Panc1 (cell line): ENCODE measurements around the gene CBARP. TPM values are rescaled to one million over a fixed set of nuclear protein-coding genes. Genes with fewer than 3 reads are reported as not detected.

Experiments
- ATAC-seq: fragments of 200-7000 bp; cut with Tn5 transposase; 2 replicates; pipeline ENCODE4 v1.9.1; 2020; ENCODE audit warnings: mild to moderate bottlenecking, moderate library complexity
- BruUV-seq: library from RNA; stranded (reverse); fragments of 400-500 nt; replicated peaks from 2 replicates; lab custom pipeline; 2021; lab: Mats Ljungman, UMichigan
- CTCF ChIA-PET: fragments of 300-600 bp; sonication (Branson Sonifier 250); formaldehyde crosslinking; loops from one replicate; lab custom pipeline; 2022; ENCODE audit warnings: antibody characterized with exemption; lab: Charles Lee
- POLR2A ChIA-PET: fragments of 300-600 bp; sonication (Branson Sonifier 250); formaldehyde crosslinking; loops from one replicate; lab custom pipeline; 2022; ENCODE audit warnings: antibody characterized with exemption; lab: Charles Lee
- DNase-seq: peaks from one replicate; pipeline ENCODE4 v3.0.0-alpha.2; 2010; ENCODE audit warnings: low read depth, low spot score
- H3K27ac ChIP-seq: 2 replicates; pipeline ENCODE4 v1.5.1; 2011; ENCODE audit warnings: mild to moderate bottlenecking, low read length, inconsistent platforms
- H3K27me3 ChIP-seq: fragments of 200-500 bp; sonication (Bioruptor generic); 2 replicates; pipeline ENCODE4 v1.6.0; 2014; ENCODE audit warnings: low read length, inconsistent platforms; ENCODE audit not compliant: control insufficient read depth, insufficient read depth
- H3K36me3 ChIP-seq: fragments of 200-500 bp; sonication (Bioruptor generic); 2 replicates; pipeline ENCODE4 v1.5.1; 2014; ENCODE audit warnings: inconsistent platforms, mild to moderate bottlenecking, low read length, moderate library complexity; ENCODE audit not compliant: control insufficient read depth, insufficient read depth
- H3K4me1 ChIP-seq: 2 replicates; pipeline ENCODE4 v1.5.1; 2011; ENCODE audit warnings: inconsistent platforms, mild to moderate bottlenecking, low read length, moderate library complexity; ENCODE audit not compliant: control insufficient read depth, insufficient read depth
- H3K4me3 ChIP-seq, 2 experiments: 2 replicates each; pipeline ENCODE4 v1.5.1; 2011 to 2012; ENCODE audit warnings: low read depth in 2 of 2, low read length in 2 of 2, mild to moderate bottlenecking in 2 of 2, inconsistent platforms in 1 of 2, moderate library complexity in 1 of 2
- H3K9me3 ChIP-seq: fragments of 200-500 bp; sonication (Bioruptor generic); 2 replicates; pipeline ENCODE4 v1.5.1; 2014; ENCODE audit warnings: low read depth, mild to moderate bottlenecking, inconsistent platforms, low read length, moderate library complexity; ENCODE audit not compliant: control insufficient read depth, insufficient read depth
- POLR2AphosphoS5 ChIP-seq: IDR thresholded peaks from 2 replicates; pipeline ENCODE4 v1.6.1; 2012; ENCODE audit warnings: mild to moderate bottlenecking, low read depth, low read length, moderate library complexity
- SIN3A ChIP-seq: IDR thresholded peaks from 2 replicates; pipeline ENCODE4 v1.6.1; 2012; ENCODE audit warnings: low read depth, mild to moderate bottlenecking, low read length, moderate library complexity, borderline replicate concordance; ENCODE audit not compliant: insufficient read depth
- TCF7L2 ChIP-seq: IDR thresholded peaks from 2 replicates; pipeline ENCODE4 v1.6.1; 2011; ENCODE audit warnings: mild to moderate bottlenecking, low read depth, low read length, inconsistent platforms
- in situ Hi-C: cut with HindIII; loops from 2 replicates; pipeline ENCODE4 v1.10.0; 2016; ENCODE audit warnings: low sequenced_read_pairs, low pct_unique_long_range_greater_than_20kb
- intact Hi-C: fragments of 100-400 bp; cut with micrococcal nuclease; formaldehyde crosslinking; loops from one replicate; pipeline ENCODE4 v1.10.0; 2022; ENCODE audit not compliant: unreplicated experiment
- total RNA-seq: library from RNA; stranded (reverse); gene quantifications from one replicate; pipeline ENCODE4 v1.2.1, GENCODE V29; 2021; ENCODE audit not compliant: unreplicated experiment
- TF ChIP-seq, protein P1 (sequence below), 2 experiments: IDR thresholded peaks; 2 replicates each; pipeline ENCODE4 v1.6.1; 2011 to 2012; ENCODE audit warnings: low read depth in 2 of 2, control low read depth in 1 of 2, low read length in 1 of 2, mild to moderate bottlenecking in 1 of 2, moderate library complexity in 1 of 2; ENCODE audit not compliant: insufficient read depth in 1 of 2
- TF ChIP-seq, protein P2 (sequence below): fragments of 450-650 bp; IDR thresholded peaks from 2 replicates; pipeline ENCODE4 v1.5.1; 2017; ENCODE audit warnings: mild to moderate bottlenecking

CBARP gene
- total RNA-seq, 1 experiment from 2014 or later = 14.5 TPM

DNA sequence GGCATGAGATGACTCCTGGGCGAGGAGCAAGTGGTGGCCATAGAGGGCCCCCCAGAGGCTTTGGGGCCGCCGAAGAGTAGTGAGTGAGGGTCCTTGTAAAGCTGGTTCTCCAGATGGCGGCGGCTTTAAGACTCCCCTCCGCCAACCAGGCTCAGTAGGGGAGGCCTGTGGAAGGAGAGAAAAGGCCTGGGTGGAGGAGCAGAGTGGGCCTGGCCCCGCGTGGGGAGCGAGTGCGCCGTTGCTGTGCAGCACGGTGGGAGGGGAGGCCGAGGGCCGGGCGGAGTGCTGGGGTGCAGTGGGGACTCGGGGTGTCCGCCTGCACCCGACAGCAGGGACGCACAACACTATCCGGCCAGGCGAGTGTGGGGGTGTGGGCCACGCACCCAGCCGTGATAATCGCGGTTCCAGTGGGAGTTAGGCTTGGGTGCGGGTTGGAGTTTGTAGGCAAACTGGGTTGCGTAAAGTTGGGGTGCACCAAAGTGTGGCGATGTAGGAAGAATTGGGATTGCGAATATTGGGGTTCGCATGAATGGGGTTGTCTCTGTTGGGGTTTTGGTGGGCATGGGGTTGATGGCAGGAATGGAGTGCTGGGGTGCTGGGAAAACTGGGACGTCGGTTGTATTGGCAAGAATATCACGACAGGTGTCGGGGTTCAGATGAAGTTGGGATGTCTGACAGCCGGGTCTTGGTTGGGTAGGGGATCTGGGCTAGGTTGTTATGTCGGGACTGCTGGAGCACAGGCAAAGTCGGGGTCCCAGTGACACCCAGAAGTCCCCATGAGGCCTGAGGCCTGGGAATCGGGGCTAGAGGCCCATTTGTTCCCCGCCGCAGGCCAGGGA, 30.6 kb upstream of the CBARP start:
- no peak for DNase-seq
- ChIA-PET CTCF (interaction anchor here (2.1 kb wide), 1 partner anchor 24 kb away, joined by 6 read pairs; no protein-coding TSS in a partner anchor), POLR2A (interaction anchor here (0.6 to 0.7 kb wide), 4 partner anchors 9 to 190 kb away, joined by 3 to 5 read pairs (median 4); no protein-coding TSS in a partner anchor)
- H3K27me3 ChIP-seq = no peaks in the 10 kb centered on the region
- in situ Hi-C loops (no loop called here), intact Hi-C loops (no loop called here)
- 0 out of 4 replicates have a peak overlapping the region, but pooled peaks of 1 of the 2 experiments have one; percentile 8 for H3K4me3 ChIP-seq
- peak overlapping the region; percentile 69; the same call in 1 of the 2 replicates for H3K27ac ChIP-seq
- no TSS peak for BruUV-seq
- H3K36me3 ChIP-seq = no peaks in the 10 kb centered on the region; the same call in 1 of the 2 replicates
- no peaks in the 10 kb centered on the region for H3K9me3 ChIP-seq
- H3K4me1 ChIP-seq = peaks cover 39% of the 10 kb centered on the region
- TF ChIP-seq SIN3A (no peak), POLR2AphosphoS5 (no peak), TCF7L2 (no peak)
- TF ChIP-seq, protein P1, sequence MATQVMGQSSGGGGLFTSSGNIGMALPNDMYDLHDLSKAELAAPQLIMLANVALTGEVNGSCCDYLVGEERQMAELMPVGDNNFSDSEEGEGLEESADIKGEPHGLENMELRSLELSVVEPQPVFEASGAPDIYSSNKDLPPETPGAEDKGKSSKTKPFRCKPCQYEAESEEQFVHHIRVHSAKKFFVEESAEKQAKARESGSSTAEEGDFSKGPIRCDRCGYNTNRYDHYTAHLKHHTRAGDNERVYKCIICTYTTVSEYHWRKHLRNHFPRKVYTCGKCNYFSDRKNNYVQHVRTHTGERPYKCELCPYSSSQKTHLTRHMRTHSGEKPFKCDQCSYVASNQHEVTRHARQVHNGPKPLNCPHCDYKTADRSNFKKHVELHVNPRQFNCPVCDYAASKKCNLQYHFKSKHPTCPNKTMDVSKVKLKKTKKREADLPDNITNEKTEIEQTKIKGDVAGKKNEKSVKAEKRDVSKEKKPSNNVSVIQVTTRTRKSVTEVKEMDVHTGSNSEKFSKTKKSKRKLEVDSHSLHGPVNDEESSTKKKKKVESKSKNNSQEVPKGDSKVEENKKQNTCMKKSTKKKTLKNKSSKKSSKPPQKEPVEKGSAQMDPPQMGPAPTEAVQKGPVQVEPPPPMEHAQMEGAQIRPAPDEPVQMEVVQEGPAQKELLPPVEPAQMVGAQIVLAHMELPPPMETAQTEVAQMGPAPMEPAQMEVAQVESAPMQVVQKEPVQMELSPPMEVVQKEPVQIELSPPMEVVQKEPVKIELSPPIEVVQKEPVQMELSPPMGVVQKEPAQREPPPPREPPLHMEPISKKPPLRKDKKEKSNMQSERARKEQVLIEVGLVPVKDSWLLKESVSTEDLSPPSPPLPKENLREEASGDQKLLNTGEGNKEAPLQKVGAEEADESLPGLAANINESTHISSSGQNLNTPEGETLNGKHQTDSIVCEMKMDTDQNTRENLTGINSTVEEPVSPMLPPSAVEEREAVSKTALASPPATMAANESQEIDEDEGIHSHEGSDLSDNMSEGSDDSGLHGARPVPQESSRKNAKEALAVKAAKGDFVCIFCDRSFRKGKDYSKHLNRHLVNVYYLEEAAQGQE (IDR thresholded peaks at IDR 0.05; ENCODE audit: insufficient read depth in 1 of 2, low read depth in 2 of 2, low read length in 1 of 2) = no peak
- ATAC-seq = no peak

GRCh38 chr19:1267477-1268225, 29.8 kb upstream of the CBARP start:
- Histone ChIP-seq H3K4me1 (peaks cover 42% of the 10 kb centered on the region), H3K36me3 (no peaks in the 10 kb centered on the region; the same call in 1 of the 2 replicates), H3K4me3 (peak overlapping the region; percentile 45 to 57), H3K27me3 (no peaks in the 10 kb centered on the region), H3K9me3 (no peaks in the 10 kb centered on the region), H3K27ac (peak overlapping the region; percentile 57)
- ChIA-PET POLR2A (interaction anchor here (0.6 kb wide), 1 partner anchor 191 kb away, joined by 5 read pairs; no protein-coding TSS in a partner anchor), CTCF (interaction anchor here (0.7 to 2.1 kb wide), 2 partner anchors 10 to 23 kb away, joined by 6 read pairs; no protein-coding TSS in a partner anchor)
- intact Hi-C loops (no loop called here), in situ Hi-C loops (no loop called here)
- ATAC-seq (no peak), DNase-seq (no peak)
- TF ChIP-seq TCF7L2 (no peak), SIN3A (no peak), POLR2AphosphoS5 (no peak; the same call in 1 of the 2 replicates)
- TF ChIP-seq, protein P2, sequence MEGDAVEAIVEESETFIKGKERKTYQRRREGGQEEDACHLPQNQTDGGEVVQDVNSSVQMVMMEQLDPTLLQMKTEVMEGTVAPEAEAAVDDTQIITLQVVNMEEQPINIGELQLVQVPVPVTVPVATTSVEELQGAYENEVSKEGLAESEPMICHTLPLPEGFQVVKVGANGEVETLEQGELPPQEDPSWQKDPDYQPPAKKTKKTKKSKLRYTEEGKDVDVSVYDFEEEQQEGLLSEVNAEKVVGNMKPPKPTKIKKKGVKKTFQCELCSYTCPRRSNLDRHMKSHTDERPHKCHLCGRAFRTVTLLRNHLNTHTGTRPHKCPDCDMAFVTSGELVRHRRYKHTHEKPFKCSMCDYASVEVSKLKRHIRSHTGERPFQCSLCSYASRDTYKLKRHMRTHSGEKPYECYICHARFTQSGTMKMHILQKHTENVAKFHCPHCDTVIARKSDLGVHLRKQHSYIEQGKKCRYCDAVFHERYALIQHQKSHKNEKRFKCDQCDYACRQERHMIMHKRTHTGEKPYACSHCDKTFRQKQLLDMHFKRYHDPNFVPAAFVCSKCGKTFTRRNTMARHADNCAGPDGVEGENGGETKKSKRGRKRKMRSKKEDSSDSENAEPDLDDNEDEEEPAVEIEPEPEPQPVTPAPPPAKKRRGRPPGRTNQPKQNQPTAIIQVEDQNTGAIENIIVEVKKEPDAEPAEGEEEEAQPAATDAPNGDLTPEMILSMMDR = no peak
- TF ChIP-seq, protein P1 (IDR thresholded peaks at IDR 0.05; ENCODE audit: insufficient read depth in 1 of 2, low read depth in 2 of 2, low read length in 1 of 2) = no peak
- no TSS peak for BruUV-seq
